HG02759 (cell line): ENCODE data around the gene GAMT.

Source experiments
- ATAC-seq: cut with Tn5 transposase; IDR thresholded peaks from one replicate; pipeline ENCODE4 v1.9.1; 2021; ENCODE audit warnings: mild to moderate bottlenecking, moderate library complexity; ENCODE audit not compliant: unreplicated experiment

Gene GAMT

DNA sequence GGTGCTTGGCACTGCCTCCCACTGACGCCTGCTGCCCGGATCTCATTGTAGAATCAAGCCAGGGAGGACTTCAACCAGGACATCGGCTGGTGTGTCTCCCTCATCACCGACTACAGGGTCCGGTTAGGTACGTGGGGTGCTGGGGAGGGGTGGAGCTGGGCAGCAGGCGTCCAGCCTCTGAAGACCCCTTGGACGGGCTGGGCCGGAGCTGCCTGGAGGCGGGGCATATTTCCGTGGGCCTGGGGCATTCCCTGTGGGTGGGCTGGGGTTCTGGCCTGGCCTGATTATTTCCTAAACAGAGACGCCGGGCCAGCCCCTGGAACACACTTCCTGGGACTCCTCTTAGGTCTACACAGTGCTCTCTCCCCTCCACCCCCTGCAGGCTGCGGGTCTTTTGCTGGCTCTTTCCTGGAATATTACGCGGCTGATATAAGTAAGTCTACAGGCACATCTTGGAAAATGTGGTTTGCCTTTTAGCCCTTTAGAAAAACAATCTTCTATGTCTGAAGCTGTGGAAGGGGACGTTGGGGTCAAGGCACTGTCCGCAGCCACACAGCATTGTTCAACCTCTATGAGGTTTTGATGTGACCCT is 32.0 kb downstream of the GAMT start:
- ATAC-seq, result no peak

DNA sequence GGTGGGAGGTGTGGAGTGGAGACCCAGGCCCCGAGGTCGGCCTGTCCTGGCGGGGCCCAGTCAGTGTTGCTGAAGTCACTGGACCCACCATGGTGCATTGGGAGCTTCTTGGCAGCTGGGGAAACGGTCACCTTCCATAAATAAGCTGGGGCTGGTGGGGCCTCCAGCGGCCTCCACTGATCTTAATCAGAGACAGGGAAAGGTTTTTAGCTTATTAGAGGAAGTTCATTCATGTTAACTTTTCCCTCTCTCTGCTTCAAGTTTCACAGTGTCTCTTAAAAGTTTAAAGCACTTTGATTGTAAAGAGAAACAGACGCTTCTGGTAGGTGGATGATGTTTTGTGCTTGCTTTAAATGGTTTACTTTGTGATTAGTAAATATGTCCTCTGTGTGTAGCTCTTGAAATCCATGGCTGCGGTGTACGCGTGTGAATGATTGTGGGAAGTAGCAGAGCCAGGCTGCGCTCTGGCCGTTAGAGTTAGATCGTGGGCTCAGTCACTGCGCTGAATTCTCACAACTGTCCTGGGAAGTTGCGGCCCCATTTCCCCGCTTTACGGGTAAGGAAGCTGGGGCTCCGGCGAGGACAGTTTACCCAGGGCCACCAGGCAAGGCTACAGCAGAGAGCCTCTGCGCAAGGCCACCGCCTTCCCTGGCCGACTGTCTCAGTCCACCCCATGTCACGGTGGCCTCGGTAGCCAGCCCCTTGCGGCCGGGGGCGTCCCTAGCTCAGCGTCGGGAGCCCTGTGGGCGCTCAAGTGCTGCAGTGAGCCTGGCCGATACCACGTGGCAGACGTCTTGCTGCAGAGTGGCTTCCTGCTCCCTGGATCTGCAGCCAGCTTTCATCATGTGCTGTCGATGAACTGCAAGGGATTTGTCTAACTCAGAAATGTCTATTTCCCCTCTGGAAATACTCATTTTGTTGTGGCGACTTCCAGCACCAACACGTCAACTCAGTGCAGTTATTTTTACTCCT is 34.2 kb downstream of the GAMT start:
- ATAC-seq, result no peak

DNA sequence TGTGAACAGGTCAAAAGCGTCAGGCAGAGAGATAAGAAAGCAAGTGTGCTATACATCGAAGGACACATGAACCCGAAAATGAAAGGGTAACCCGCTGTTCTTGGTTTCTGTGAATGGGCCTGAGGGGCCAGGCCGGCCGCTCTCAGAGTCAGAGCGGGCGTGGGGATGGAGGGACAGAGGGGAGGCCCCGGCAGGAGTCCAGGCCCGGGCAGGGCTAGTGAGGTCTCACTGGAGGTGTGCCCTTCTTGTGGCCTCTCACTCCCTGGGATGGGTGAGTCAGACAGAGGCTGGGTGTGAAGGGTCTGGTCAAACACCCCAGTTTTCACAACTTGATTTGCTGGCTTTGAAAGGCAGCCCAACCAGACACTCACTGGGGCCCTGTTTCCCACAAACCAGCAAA is 35.0 kb downstream of the GAMT start:
- no peak for ATAC-seq

DNA sequence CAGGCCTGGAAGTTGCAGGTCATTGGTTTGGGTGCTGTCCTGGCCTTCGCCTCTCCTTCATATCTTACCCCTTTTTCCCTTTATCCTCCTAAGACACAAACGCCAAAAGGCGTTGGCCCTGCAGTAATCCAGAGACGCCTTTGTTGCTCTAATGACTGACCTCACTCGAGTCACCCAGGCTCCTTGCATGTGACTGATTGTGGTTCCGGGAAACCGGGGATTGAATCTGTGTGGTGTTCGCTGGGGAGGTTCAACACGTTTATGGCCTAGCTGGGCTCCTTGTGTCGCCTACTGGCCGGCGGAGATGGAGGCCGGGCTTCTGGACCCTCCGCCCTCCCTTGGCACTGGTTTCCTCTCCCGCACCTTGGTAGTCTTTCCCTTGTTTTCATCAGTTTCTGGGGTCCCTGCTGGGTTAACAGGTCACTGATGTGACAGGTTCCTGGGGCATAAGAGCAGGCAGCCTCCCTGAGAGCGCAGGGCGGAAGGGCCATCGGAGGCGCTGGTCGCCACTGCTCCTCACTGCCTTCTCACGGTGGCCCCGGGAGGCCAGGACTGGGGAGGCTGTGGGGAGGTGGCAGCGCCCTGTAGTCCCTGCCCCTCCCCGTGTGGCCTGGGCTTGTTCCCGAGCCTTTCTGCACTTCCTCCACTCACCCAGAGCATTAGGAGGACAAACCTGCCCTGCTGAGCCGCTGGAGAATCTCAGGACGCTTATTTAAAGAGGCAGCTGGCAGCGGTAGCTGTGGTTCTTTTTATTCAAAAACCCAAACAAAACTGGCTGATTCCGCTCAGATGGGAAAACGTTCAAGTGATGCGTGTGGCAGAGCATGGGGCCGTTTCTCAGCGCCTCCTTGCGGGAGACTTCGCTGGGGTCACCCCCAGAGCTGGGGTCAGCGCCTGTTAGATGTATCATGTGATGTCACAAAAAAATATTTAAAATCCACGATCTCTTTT is 35.7 kb downstream of the GAMT start:
- ATAC-seq, result no peak

DNA sequence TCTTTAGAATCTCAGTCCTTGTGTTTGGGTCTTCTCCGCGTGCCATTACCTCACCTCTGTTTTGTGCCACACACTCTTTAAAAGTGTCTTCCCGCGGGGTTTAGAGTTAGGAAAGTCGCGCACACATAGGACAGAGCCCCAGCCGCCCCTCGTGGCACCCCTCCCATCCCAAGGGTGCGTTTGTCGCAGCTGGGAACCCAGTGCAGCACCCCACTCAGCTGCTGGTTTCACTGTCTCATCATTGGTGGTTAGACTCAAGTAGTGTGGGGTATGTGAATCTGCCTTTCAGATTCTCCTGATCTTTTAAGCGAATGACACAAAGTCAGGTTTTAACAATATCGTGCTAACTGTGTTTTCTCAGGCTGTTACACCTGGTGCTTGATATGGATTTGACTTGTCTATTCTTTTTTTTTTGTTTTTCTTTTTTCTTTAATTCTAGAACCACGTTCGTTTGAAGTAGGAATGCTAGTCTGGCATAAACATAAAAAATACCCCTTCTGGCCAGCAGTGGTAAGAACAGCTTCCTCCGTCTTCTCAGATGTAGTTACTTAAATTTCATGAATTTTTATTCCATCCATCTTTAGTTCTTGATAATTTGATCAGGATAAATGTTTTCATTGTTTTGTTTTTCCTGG is 37.2 kb downstream of the GAMT start:
- ATAC-seq, result no peak

DNA sequence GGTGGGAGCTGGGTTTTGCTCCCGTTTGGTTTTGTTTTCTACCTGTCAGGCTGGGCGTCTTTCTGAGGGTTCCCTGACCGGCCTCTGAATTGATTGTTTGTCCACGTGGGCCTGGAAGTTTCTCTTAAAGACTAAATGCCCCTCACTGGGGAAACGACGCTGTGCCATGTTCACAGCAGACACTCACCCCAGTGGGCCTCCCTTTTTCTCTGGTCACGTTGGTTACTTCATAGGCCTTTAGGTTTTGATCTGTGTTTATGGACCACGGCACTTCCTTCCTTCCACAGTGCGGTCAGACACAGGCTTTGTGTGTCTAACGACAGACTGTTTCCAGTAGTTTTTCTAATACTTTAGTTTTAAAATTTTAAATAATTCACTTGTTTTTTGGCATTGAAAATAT is 37.7 kb downstream of the GAMT start:
- ATAC-seq, result no peak

DNA sequence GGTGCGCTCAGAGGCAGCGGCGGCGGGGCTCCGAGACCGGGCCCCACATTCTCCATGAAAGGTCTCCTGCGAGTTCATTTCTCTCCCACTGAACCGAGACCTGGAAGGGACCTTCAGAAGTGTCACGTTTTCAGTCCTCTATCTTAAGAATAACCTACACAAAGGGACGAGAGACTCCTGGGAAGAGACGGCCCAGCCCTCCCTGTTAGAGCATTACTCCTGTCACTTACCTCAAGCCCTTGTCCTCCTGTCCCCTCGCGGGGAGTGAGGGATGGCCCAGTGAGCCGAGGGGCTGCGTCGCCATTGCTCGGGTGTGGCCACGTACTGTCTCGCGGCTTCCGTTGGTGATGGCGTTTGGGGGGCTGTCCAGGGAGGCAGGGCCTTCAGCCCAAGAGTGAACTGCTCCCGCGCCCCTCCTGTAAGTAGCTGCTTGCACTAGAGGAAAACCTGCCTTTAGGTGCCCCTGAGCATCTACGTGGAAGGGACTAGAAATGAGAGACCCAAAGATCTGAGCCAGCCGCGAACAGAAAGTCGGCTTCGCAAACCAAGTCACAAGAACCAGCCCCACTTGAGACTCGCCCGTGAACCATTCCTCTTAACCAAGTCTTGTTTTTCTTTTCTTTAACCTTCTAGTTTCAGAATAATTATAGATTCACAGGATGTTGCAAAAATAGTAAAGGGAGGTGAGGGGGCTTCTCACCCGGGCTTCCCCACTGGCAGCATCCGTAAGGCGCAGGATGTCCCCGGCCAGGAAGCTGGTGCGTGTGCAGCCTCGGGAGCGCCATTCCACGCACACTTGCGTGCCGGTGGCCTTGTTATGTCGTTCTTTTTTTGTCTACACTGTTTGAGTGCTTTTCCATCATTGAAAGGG is 38.7 kb downstream of the GAMT start:
- ATAC-seq, result no peak

DNA sequence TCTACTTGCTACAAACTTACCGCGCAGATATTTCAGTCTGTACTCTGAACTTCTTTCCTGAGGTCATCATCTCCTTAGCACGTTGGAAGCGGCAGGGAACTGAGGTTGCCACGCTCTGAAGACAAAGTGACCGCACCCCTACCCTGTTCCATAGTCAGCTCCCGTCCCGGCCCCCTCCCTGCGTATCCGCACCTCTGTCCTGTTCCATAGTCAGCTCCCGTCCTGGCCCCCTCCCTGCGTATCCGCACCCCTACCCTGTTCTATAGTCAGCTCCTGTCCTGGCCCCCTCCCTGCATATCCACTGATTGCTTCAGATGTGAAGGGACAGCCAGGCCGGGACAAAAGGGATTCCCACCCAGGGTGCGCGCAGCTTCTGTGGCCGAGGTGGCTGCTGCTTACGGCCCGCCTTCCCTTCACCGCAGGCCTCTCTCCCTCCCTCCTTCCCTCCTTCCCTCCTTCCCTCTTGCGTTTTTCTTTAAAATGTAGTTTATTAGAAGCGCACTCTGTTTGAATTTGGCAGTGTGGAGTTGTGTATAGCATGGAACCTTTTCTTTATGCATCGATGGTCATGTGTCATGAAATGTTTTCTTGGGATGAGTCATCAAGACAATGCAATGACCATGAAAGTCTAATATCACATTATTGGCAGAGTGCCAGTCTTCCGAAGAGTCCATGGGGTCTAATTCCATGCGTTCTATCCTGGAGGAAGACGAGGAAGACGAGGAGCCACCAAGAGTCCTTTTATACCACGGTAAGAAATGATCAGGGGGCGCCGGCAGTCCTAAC is 39.5 kb downstream of the GAMT start:
- no peak for ATAC-seq

DNA sequence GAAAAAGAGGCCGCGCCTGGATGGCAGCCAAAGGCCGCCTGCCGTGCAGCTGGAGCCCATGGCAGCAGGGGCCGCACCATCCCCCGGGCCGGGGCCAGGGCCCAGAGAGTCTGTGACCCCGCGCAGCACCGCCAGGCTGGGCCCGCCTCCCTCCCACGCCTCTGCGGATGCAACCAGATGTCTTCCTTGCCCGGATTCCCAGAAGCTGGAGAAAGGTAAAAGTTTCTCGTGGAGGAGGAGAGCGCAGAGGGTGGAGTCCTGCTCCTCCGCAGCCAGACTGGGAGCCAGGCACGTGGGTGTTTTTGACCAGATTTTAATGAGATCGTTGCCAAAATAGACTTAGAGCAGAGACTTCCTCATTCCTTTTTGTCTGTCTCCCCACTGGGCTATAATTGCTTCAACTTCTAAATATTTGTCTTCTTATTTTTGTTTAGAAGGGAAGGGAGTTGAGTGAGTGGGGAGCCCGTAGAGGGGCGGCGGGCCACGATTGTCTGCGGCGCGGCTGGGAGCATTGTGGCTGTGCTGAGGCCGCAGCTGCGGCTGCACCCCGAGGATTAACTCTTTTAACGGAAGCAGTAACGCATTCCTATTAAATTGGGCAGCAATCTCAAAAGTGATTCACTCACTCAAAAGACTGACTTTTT is 40.4 kb downstream of the GAMT start:
- ATAC-seq, result no peak

DNA sequence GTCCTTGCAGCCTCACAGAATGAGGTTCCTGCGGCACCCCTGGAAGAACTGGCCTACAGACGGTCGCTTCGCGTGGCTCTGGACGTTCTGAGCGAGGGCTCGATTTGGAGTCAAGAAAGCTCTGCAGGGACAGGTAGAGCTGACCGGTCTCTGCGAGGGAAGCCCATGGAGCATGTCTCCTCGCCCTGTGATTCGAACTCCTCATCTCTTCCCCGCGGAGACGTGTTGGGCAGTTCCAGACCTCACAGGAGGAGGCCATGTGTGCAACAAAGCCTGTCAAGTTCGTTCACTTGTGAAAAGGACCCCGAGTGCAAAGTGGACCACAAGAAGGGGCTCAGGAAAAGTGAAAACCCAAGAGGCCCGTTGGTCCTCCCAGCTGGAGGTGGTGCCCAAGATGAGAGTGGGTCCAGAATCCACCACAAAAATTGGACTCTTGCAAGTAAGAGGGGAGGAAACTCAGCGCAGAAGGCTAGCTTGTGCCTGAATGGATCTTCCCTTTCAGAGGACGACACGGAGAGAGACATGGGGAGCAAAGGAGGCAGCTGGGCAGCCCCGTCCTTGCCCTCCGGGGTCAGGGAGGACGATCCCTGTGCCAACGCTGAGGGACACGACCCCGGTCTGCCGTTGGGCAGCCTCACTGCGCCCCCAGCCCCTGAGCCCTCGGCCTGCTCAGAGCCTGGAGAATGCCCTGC is 41.1 kb downstream of the GAMT start:
- no peak for ATAC-seq

DNA sequence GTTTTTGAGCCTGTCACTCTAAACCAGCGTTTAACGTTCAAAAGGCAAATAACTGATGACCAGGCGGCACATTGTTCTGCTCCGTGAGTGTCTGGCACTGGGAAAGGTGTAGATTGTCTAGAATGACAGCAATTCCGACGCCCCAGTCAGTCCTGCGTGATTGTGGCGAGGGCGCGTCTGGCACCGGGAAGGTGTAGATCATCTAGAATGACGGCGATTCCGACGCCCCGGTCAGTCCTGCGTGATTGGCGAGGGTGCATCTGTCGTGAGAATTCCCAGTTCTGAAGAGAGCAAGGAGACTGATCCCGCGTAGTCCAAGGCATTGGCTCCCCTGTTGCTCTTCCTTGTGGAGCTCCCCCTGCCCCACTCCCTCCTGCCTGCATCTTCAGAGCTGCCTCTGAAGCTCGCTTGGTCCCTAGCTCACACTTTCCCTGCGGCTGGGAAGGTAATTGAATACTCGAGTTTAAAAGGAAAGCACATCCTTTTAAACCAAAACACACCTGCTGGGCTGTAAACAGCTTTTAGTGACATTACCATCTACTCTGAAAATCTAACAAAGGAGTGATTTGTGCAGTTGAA is 43.7 kb downstream of the GAMT start:
- ATAC-seq, result no peak

DNA sequence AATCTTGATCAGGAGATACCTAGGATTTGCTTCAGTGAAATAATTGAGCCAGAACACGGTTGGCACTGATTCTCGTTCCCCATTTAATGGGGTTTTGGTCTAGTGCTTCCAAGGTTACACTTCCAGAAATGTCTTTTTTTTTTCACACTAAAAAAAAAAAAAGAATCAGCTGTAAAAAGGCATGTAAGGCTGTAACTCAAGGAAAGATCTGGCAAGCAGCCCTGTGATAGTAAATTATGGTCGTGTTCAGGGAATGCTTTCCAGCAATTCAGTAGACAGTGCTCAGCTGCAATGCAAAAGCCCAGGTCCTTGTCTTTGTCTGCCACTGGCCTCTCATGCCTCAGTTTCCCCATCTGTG is 44.9 kb downstream of the GAMT start:
- ATAC-seq, result no peak

DNA sequence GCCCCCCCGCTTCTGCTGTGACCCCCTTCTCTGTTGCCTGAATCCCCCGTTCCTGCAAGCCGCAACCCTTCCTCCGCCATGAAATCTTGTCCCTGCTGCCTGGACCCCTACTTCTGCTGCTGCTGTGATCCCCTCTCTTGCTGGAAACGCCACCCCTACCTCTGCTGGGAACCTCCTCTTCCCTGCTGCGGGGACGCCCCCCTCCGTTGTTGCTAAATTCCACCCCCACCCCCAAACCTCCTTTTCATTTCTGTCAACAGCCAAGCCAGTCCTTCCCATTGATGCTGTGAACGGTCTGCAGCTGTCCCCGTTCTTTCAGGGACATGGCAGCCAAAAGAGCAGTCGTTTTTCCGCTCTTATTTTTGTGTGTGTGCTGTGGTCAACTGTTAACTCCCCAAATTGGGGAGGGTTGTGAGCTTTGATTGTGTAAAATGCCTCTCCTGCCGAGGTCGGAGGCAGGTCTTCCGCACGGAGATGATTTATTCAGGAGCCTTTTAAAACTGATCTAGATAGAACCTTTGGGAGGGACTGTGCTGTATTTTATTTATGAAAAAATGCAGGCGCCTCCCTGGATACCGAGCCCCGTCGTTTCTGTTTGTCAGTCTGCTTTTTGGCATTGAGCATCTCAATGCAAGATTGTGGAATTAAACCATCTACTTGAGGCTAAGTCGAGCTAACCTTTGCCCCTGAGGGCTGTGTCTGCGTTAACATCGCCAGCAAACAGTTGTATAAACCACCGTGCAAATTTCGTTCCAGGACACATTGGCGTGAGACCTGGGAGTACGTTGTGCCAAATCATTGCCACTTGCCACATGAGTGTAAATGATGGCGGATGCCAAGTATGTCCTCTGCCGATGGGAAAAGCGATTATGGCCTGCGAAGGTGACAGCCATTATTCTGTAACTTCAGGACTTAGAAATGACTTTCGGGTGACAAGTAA is 45.5 kb downstream of the GAMT start:
- no peak for ATAC-seq

DNA sequence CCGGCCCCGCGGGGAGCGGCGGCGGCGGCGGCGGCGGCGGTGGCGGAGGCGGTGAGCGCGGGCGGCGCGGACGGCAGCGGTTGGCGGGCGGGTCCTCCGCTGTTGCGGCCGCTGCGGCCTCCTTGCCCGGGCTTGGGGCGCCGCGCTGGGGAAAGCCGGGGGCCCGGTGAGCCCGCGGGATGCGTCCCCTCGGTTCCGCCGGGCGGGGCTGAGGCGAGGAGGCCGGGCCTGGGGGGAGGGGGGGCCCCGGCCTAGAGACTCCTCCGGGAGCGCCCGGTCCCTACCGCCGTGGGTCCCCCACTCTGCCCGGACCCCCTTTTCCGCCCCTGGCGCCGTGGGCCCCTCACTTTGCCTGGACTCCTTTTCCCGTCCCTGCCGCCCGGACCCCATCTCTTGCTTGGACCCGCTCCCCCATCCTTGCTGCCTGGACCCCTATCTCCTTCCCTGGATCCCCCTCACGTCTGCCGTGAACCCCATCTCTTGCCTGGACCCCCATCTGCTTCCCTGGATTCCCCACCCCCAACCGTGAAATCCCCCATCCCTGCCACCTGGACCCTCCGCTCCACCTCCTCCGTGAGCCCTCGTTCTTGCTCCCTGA is 46.3 kb downstream of the GAMT start:
- ATAC-seq, result no peak

DNA sequence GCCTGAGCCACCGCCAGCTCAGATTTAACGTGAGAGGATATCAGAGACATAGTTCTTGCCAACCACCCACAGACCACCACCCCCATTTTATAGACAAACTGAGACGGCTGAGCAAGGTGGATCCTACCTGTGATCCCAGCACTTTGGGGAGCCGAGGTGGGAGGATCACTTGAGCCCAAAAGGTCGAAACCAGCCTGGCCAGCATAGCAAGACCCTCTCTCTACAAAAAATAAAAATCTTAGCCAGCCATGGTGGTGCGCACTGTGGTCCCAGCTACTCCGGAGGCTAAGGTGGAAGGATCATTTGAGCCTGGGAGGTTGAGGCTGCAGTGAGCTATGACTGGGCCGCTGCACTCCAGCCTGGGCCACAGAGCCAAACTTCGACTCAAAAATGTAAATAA is 48.2 kb downstream of the GAMT start:
- no peak for ATAC-seq

DNA sequence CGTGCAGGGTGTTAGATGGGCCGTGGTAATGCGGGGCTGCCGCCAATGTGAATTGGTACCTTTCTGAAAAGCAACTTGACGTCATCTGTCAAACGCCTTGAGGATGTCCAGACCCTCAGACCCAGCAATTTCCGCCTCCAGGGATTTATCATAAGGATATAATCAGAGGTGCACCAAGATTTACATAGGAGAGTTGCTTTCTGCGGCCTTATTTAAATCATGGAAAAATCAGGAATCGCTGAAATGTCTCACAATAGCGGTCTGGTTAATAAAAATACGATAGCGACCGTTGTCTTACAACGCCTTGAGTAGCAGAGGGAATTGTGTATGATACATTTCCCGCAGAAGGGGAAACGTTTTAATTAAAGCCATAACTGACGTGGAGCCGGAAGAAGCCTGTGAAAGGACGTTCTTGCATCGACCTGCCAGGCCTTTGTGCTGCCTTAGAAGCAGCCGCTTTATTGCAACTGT is 49.9 kb downstream of the GAMT start:
- no peak for ATAC-seq
